ENCODE data around the gene JTB. TPM values are rescaled to one million over a fixed set of nuclear protein-coding genes. Genes with fewer than 3 reads are reported as not detected.

JTB gene
- total RNA-seq, result 86.2 TPM

GRCh38 chr1:153977250-153978240 lies at the start of gene JTB:
JTB (minus strand) TSS chr1:153977674; CDS start chr1:153977252, 422 bp downstream.

GRCh38 chr1:153990468-153991150 lies 13.1 kb upstream of the JTB start, which contains the start of gene RPS27:
RPS27 (plus strand) TSS chr1:153990762; CDS start chr1:153990797, 35 bp downstream.

GRCh38 chr1:153985941-153986761 lies 8.7 kb upstream of the JTB start, which contains the start of gene RAB13:
RAB13 (minus strand) TSS chr1:153986339; CDS start chr1:153986236, 103 bp downstream.

GRCh38 chr1:153967107-153967999 lies 10.1 kb downstream of the JTB start, which contains the start of gene CREB3L4:
CREB3L4 (plus strand) TSS chr1:153967902; CDS start chr1:153968526, 624 bp downstream.

GRCh38 chr1:153963030-153963849 lies 14.2 kb downstream of the JTB start, which contains the start of gene SLC39A1:
SLC39A1 (minus strand) TSS chr1:153963537; CDS start chr1:153962715, 822 bp downstream.

GRCh38 chr1:153958111-153958960 lies 19.1 kb downstream of the JTB start, which contains the start of gene CRTC2:
CRTC2 (minus strand) TSS chr1:153958612; CDS start chr1:153958497, 115 bp downstream.

GRCh38 chr1:153946622-153947241 lies 30.7 kb downstream of the JTB start, which contains the start of gene DENND4B:
DENND4B (minus strand) TSS chr1:153946718; CDS start chr1:153944374, 2,344 bp downstream.

Other genes with a start within 250 kb of the JTB start
- gene INTS3, start 249.6 kb downstream of the JTB start, total RNA-seq, result 55.7 TPM
- 16.4 TPM for gene SLC27A3, start 202.3 kb downstream of the JTB start, total RNA-seq
- gene GATAD2B, start 54.7 kb downstream of the JTB start, total RNA-seq, result 23.1 TPM
- gene DENND4B, start 31.0 kb downstream of the JTB start, total RNA-seq, result 33.4 TPM
- gene CRTC2, start 19.1 kb downstream of the JTB start, total RNA-seq, result 8.0 TPM
- gene SLC39A1, start 14.1 kb downstream of the JTB start, total RNA-seq, result 51.3 TPM
- 16.6 TPM for gene CREB3L4, start 9.8 kb downstream of the JTB start, total RNA-seq
- 26.3 TPM for gene RAB13, start 8.7 kb upstream of the JTB start, total RNA-seq
- 828 TPM for gene RPS27, start 13.1 kb upstream of the JTB start, total RNA-seq
- gene NUP210L, start 177.4 kb upstream of the JTB start, total RNA-seq, result 0.11 TPM
- gene TPM3, start 214.4 kb upstream of the JTB start, total RNA-seq, result 239 TPM
- not detected for gene CFAP141, start 228.7 kb upstream of the JTB start, total RNA-seq
- 105 TPM for gene UBAP2L, start 243.3 kb upstream of the JTB start, total RNA-seq